HAP-1 (cell line): ENCODE results near the gene PCNX2.

Experiments used
- DNase-seq, 2 experiments: peaks; one replicate each; pipeline ENCODE4 v3.0.0-alpha.2; 2016 to 2020; ENCODE audit warnings: low spot score in 2 of 2
- H3K27me3 ChIP-seq: fragments of 250-450 bp; sonication (Bioruptor Pico); 2 replicates; pipeline ENCODE4 v1.5.1; 2020; ENCODE audit warnings: low read depth, mild to moderate bottlenecking, moderate library complexity
- H3K36me3 ChIP-seq: fragments of 250-450 bp; sonication (Bioruptor Pico); replicated peaks from 2 replicates; pipeline ENCODE4 v1.5.1; 2020; ENCODE audit warnings: mild to moderate bottlenecking
- H3K4me1 ChIP-seq: fragments of 250-450 bp; sonication (Bioruptor Pico); 2 replicates; pipeline ENCODE4 v1.5.1; 2020; ENCODE audit warnings: mild to moderate bottlenecking
- H3K4me3 ChIP-seq: fragments of 250-450 bp; sonication (Bioruptor Pico); 2 replicates; pipeline ENCODE4 v1.5.1; 2020; ENCODE audit warnings: mild to moderate bottlenecking, moderate library complexity
- H3K9me3 ChIP-seq: fragments of 250-450 bp; sonication (Bioruptor Pico); 2 replicates; pipeline ENCODE4 v1.5.1; 2020; ENCODE audit warnings: mild to moderate bottlenecking, moderate library complexity
- in situ Hi-C: fragments of 300-500 bp; cut with MboI; formaldehyde crosslinking; loops from 3 replicates; pipeline ENCODE4 v1.14.3; 2020; ENCODE audit warnings: low sequenced_read_pairs, inconsistent platforms, mixed read lengths

PCNX2 gene

DNA sequence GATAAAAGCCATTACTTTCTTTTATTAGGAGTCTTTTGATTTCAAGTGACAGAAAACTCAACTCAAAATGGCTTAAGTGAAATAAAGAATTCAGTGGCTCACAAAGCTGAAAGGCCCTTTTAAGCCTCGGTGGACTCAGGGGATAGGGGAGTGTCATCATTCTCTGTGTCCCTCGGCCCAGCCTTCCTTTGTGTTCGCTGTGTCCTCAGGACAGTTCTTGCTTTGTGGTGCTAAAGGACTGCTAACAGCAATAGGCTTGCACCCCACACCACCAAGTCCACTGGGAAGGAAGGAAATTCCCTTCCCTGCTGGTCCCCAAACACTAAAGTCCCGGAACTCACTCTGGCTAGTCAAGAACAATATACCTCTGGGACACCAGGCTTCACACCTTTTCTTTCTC lies 216.0 kb downstream of the PCNX2 start:
- no peaks in the 10 kb centered on the region for H3K27me3 ChIP-seq
- H3K36me3 ChIP-seq, result no peaks in the 10 kb centered on the region; the same call in 1 of the 2 replicates
- in situ Hi-C loops, result no loop called here
- no peak for DNase-seq
- H3K4me3 ChIP-seq, result no peak overlapping the region
- no peaks in the 10 kb centered on the region for H3K4me1 ChIP-seq
- H3K9me3 ChIP-seq, result no peaks in the 10 kb centered on the region

- no peak for DNase-seq
- H3K36me3 ChIP-seq, result no peaks in the 10 kb centered on the region
- no peaks in the 10 kb centered on the region for H3K9me3 ChIP-seq
- H3K4me1 ChIP-seq, result no peaks in the 10 kb centered on the region
- no peak overlapping the region for H3K4me3 ChIP-seq
- in situ Hi-C loops, result no loop called here
- no peaks in the 10 kb centered on the region for H3K27me3 ChIP-seq
Observed at GRCh38 chr1:233078396-233078795, 217.1 kb downstream of the PCNX2 start.

DNA sequence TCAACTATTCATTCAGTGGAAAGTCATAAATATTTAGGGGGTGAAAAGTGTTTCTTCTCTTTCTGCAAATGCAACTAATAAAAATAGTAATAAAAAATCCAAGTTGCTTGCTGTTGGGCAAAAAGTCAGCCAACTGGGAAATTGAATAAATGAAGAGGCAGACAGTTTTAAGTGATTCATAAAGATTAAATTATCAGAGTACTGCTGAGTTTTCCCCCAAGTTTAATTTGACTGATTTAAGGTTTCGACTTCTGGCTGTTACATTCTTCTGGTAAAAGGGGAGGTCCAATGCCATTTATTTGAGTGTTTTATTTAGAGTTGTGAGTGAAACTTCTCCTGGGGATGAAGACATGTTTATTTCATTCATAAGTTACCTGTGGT lies 219.6 kb downstream of the PCNX2 start:
- H3K4me1 ChIP-seq, result no peaks in the 10 kb centered on the region
- no peak for DNase-seq
- H3K4me3 ChIP-seq, result no peak overlapping the region
- H3K36me3 ChIP-seq, result no peaks in the 10 kb centered on the region
- no peaks in the 10 kb centered on the region for H3K27me3 ChIP-seq
- in situ Hi-C loops, result no loop called here
- no peaks in the 10 kb centered on the region for H3K9me3 ChIP-seq

- Histone ChIP-seq H3K9me3 (peaks cover 3% of the 10 kb centered on the region; the same call in 1 of the 2 replicates), H3K27me3 (no peaks in the 10 kb centered on the region), H3K4me1 (no peaks in the 10 kb centered on the region), H3K36me3 (no peaks in the 10 kb centered on the region), H3K4me3 (no peak overlapping the region)
- no peak for DNase-seq
- in situ Hi-C loops, result no loop called here
Observed at GRCh38 chr1:233066087-233066486, 229.4 kb downstream of the PCNX2 start.

GRCh38 chr1:233065685-233066084 lies 229.8 kb downstream of the PCNX2 start:
- peaks cover 3% of the 10 kb centered on the region; the same call in 1 of the 2 replicates for H3K9me3 ChIP-seq
- no peak for DNase-seq
- H3K27me3 ChIP-seq, result no peaks in the 10 kb centered on the region
- no peak overlapping the region for H3K4me3 ChIP-seq
- in situ Hi-C loops, result no loop called here
- H3K4me1 ChIP-seq, result no peaks in the 10 kb centered on the region
- no peaks in the 10 kb centered on the region for H3K36me3 ChIP-seq

DNA sequence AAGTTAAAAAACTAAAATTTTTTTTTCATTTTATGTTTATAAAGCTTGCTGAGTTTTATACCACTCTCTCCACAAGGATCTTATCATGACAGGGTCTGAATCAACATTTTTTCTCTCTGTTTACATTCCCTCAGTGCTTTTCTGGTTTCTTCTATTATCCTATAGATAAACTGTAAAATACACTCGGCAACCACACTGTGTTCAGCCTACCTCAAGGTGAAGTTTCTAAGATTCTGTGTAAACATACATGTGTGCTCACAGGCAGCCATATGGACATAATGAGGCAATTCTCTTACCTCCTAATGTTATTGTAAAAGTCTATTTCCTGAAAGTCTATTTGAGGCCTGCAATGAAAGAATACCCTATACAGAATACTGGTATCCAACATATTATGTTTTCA lies 230.5 kb downstream of the PCNX2 start:
- Histone ChIP-seq H3K4me1 (no peaks in the 10 kb centered on the region), H3K36me3 (no peaks in the 10 kb centered on the region), H3K4me3 (no peak overlapping the region), H3K9me3 (peaks cover 3% of the 10 kb centered on the region; the same call in 1 of the 2 replicates), H3K27me3 (no peaks in the 10 kb centered on the region)
- no peak for DNase-seq
- in situ Hi-C loops, result no loop called here

DNA sequence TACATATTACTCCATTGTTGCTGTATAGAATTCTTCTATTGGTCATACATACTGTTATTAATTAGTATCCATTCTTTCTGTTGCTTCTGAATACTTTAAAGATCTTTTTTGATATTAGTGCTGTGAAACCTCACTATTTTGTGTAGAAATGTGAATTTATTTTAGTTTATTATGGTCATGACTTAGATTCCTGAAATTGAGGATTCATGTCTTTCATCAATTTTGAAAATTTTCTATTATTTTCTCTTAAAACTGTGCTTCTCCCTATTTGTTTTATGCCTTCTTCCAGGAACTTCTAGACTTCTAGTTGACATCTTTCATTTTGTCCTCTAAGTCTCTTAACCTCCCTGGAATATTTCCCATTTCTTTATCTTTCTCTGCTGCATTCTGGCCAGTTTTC lies 232.1 kb downstream of the PCNX2 start:
- H3K4me1 ChIP-seq, result no peaks in the 10 kb centered on the region
- no peaks in the 10 kb centered on the region for H3K36me3 ChIP-seq
- no peak for DNase-seq
- no peak overlapping the region for H3K4me3 ChIP-seq
- peaks cover 3% of the 10 kb centered on the region; the same call in 1 of the 2 replicates for H3K9me3 ChIP-seq
- in situ Hi-C loops, result no loop called here
- no peaks in the 10 kb centered on the region for H3K27me3 ChIP-seq

DNA sequence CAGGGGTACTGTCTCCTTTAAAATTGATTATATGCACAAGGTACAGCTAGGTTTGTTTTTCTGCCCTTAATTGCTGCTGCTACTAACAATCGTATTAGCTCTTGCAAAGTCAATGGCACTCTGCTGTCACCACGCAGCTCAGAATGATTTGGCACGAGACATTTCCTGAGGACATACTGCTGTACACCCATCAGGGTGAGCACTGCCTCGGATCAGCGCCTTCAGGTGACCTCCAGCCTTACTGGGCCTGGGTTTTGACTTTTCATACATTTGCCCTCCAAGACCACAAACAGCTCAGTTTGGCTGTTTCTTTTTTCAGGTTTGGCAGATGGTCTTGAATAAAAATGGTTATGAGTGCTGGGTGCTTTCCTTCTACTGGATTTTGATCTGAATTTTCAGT lies 234.3 kb downstream of the PCNX2 start:
- in situ Hi-C loops, result no loop called here
- Histone ChIP-seq H3K27me3 (no peaks in the 10 kb centered on the region), H3K4me3 (no peak overlapping the region), H3K36me3 (no peaks in the 10 kb centered on the region), H3K9me3 (peaks cover 3% of the 10 kb centered on the region; the same call in 1 of the 2 replicates), H3K4me1 (no peaks in the 10 kb centered on the region)
- DNase-seq, result no peak

DNA sequence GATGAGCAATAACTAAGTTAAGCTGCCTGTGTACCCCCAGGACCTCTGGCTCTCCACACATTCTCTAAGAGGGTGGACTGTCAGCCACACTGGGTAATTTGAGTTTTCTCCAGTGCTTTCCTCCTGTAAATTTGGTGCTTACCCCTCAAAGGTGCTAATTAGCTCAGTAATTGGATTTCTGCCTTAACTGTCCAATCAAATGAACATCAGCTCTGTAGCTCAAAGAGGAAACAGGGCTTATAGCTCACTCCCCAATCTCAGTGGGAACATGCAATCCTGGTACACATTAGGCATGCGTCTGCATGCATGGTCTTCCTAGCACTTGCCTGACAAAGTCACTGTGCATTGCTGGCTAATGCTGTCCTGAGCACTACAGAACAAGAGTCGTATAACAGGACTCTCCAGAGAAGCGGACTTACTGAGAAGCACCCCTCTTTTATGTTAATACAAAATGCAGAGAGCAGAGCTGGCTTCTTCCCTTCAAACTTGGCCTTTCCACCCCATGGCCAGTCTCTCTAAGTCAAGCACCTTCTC lies 235.0 kb downstream of the PCNX2 start:
- Histone ChIP-seq H3K9me3 (peaks cover 3% of the 10 kb centered on the region; the same call in 1 of the 2 replicates), H3K27me3 (no peaks in the 10 kb centered on the region), H3K4me3 (no peak overlapping the region), H3K4me1 (no peaks in the 10 kb centered on the region), H3K36me3 (no peaks in the 10 kb centered on the region)
- DNase-seq, result no peak
- in situ Hi-C loops, result no loop called here

- no peaks in the 10 kb centered on the region for H3K36me3 ChIP-seq
- DNase-seq, result no peak
- H3K27me3 ChIP-seq, result no peaks in the 10 kb centered on the region
- H3K4me1 ChIP-seq, result no peaks in the 10 kb centered on the region
- in situ Hi-C loops, result loop anchor here (10.0 kb wide), 1 partner anchor 63 kb away; no protein-coding TSS in a partner anchor
- no peaks in the 10 kb centered on the region for H3K9me3 ChIP-seq
- H3K4me3 ChIP-seq, result no peak overlapping the region
Observed at GRCh38 chr1:233057836-233058235, 237.7 kb downstream of the PCNX2 start.

DNA sequence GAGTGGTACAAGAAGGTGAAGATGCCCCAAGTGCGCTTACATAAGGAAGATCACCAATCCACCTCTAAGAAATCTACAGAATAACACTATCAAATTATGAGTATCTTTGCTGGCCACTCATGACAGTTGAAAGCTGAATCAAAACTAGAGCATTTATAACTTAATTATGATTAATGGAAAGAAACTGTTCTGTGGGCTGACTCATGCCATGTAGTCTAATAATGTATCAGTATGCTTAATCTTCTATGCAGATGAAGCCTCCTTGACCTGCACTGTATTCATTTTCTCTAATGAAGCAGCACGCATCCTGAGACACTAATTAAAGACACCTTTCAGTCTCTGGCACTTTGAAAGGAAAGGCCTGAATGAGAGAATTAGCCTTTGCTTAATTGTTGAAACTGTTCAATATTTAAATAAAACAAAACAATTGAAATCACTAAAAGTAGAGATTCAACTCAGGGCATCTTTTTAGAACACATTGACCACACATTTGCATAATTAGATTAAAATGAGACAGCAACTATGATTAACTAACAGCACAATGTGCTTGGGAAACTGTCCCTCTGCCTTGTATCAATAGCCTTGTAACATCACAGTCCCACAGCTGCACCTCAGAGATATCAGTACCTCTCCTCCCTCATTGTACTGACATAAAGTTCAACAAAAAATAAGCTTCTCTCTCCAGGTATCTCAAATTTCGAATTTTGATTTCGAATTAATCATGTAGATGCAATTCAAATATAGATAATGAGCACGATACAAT lies 239.5 kb downstream of the PCNX2 start:
- Histone ChIP-seq H3K9me3 (no peaks in the 10 kb centered on the region), H3K4me1 (no peaks in the 10 kb centered on the region), H3K4me3 (no peak overlapping the region), H3K27me3 (no peaks in the 10 kb centered on the region), H3K36me3 (no peaks in the 10 kb centered on the region)
- in situ Hi-C loops, result loop anchor here (10.0 kb wide), 1 partner anchor 61 kb away; no protein-coding TSS in a partner anchor
- DNase-seq, result no peak

DNA sequence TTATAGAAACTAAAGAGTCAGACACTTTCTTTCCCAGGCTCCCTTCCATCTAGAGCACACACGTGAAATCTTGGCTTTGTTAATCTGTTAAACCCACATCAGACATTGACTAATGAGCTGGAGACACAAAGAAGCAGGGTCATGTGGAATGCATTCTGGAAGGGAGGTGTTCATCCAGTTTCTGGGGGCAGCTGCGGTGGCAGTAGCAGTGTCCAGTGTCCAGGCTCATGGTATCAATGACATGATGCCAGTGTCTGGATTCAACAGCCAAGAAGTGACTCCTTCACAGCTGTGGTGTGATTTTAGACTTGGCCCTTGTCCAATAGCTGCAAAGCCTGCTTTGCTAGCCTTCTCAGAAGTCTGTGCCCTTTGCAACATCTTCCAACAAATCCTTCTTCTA lies 249.9 kb downstream of the PCNX2 start:
- no peak overlapping the region for H3K4me3 ChIP-seq
- H3K27me3 ChIP-seq, result no peaks in the 10 kb centered on the region
- no peak for DNase-seq
- no peaks in the 10 kb centered on the region for H3K4me1 ChIP-seq
- 0 out of 2 replicates have a peak, but pooled peaks cover 5% of the 10 kb centered on the region for H3K9me3 ChIP-seq
- in situ Hi-C loops, result no loop called here
- no peaks in the 10 kb centered on the region for H3K36me3 ChIP-seq

GRCh38 chr1:233042834-233043233 lies 252.7 kb downstream of the PCNX2 start:
- Histone ChIP-seq H3K4me1 (no peaks in the 10 kb centered on the region), H3K27me3 (no peaks in the 10 kb centered on the region), H3K4me3 (no peak overlapping the region), H3K9me3 (no peaks in the 10 kb centered on the region), H3K36me3 (no peaks in the 10 kb centered on the region)
- in situ Hi-C loops, result no loop called here
- no peak for DNase-seq

GRCh38 chr1:233040494-233040893 lies 255.0 kb downstream of the PCNX2 start:
- no peak for DNase-seq
- H3K4me1 ChIP-seq, result no peaks in the 10 kb centered on the region
- in situ Hi-C loops, result no loop called here
- H3K27me3 ChIP-seq, result no peaks in the 10 kb centered on the region
- H3K4me3 ChIP-seq, result no peak overlapping the region
- H3K36me3 ChIP-seq, result no peaks in the 10 kb centered on the region
- no peaks in the 10 kb centered on the region for H3K9me3 ChIP-seq
